ENCODE results near the gene TMEM175. TPM values are rescaled to one million over a fixed set of nuclear protein-coding genes. Genes with fewer than 3 reads are reported as not detected.
A peak's percentile ranks its signal among the peaks of the same experiment; 100 is the strongest.
"Not testable (repeated sequence)": the region's sequence is repeated elsewhere in the genome, so short reads cannot be mapped to it uniquely, and the experiment has no call there.

Gene TMEM175
- total RNA-seq, 1 donor = 28.3 TPM

DNA sequence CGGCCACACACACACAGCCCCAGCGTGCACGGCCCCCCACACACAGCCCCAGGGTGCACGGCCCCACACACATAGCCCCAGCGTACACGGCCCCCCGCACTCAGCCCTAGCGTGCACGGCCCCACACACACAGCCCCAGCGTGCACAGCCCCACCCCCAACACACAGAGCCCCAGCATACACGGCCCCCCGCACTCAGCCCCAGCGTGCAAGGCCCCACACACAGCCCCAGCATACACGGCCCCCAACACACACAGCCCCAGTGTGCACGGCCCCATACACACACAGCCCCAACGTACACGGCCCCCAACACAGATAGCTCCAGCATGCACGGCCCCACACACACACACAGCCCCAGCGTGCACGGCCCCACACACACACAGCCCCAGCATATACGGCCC, 17.7 kb upstream of the TMEM175 start:
- DNase-seq (ENCODE audit: low read depth in 2 of 3, low spot score in 2 of 3) = no peak

GRCh38 chr4:915041-915474, 17.2 kb upstream of the TMEM175 start:
- peak in 1 of 3 donors; percentile 10 for DNase-seq (ENCODE audit: low read depth in 2 of 3, low spot score in 2 of 3)

- peak in 2 of 3 donors; percentile 22 to 64 for DNase-seq (ENCODE audit: low read depth in 2 of 3, low spot score in 2 of 3)
Measured at GRCh38 chr4:915595-915994, 16.7 kb upstream of the TMEM175 start.

- no peak for DNase-seq (ENCODE audit: low read depth in 2 of 3, low spot score in 2 of 3)
Measured at GRCh38 chr4:917466-917865, 14.8 kb upstream of the TMEM175 start.

DNA sequence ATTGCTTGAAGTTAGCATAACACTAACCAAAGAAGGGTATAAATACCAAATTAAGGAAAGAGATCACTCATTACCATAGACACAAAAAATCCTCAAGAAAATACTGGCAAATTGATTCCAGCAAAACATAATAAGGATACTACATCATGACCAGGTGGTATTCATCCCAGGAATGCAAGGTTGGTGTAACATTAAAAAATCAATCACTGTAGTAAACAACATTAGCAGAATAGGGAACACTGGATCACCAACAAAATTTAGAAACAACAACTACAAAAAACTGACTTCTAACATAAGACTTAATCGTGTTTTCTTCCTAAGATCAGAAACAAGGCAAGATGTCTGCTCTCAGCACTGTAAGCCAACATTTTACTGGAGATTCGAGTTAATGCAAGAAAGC, 14.3 kb upstream of the TMEM175 start:
- no peak for DNase-seq (ENCODE audit: low read depth in 2 of 3, low spot score in 2 of 3)

- DNase-seq (ENCODE audit: low read depth in 2 of 3, low spot score in 2 of 3) = not testable (repeated sequence)
Measured at GRCh38 chr4:918591-918990, 13.7 kb upstream of the TMEM175 start.

DNA sequence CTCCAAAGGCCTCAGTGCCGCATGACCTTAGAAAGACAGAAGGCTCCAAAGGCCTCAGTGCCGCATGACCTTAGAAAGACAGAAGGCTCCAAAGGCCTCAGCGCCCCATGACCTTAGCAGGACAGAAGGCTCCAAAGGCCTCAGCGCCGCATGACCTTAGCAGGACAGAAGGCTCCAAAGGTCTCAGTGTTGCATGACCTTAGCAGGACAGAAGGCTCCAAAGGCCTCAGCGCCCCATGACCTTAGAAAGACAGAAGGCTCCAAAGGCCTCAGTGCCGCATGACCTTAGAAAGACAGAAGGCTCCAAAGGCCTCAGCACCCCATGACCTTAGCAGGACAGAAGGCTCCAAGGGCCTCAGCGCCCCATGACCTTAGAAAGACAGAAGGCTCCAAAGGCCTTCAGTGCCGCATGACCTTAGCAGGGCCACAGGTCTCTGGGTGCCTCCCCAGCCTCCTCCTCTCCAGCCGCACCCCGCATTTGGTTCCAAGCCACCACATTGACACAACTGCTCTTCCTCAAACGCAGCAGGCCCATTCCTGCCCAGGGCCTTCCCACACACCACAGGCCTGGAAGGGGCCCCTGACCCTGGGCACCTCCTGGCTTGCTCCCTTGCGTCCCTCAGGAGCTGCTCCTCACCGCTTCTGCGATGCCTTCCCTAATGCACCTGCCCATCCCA, 13.1 kb upstream of the TMEM175 start:
- DNase-seq (ENCODE audit: low read depth in 2 of 3, low spot score in 2 of 3) = not testable (repeated sequence)

- peak in 2 of 3 donors; percentile 14 to 26 for DNase-seq (ENCODE audit: low read depth in 2 of 3, low spot score in 2 of 3)
Measured at GRCh38 chr4:921830-922331, 10.4 kb upstream of the TMEM175 start.

GRCh38 chr4:924107-925096, 7.9 kb upstream of the TMEM175 start:
- DNase-seq (ENCODE audit: low read depth in 2 of 3, low spot score in 2 of 3) = peak in 2 of 3 donors; percentile 58 to 63

GRCh38 chr4:925171-925570, 7.1 kb upstream of the TMEM175 start:
- no peak for DNase-seq (ENCODE audit: low read depth in 2 of 3, low spot score in 2 of 3)

GRCh38 chr4:925771-926500, 6.3 kb upstream of the TMEM175 start:
- DNase-seq (ENCODE audit: low read depth in 2 of 3, low spot score in 2 of 3) = no peak

DNA sequence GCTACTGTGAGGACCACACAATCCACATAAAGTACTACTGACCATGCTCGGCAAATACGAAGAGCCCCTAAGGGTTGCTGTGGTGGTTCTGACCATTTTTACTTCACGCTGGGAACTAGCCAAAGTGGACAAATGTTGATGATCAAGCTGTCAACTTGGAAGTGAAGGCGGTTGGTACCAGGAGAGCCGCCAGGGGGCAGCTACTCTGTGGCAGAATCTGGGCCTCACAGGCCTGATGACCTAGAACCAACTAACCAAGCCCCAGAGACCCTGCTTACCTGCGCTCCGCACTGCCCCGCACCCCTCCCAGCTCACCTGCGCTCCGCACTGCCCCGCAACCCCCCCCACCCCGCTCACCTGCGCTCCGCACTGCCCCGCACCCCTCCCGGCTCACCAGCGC, 5.7 kb upstream of the TMEM175 start:
- no peak for DNase-seq (ENCODE audit: low read depth in 2 of 3, low spot score in 2 of 3)

DNA sequence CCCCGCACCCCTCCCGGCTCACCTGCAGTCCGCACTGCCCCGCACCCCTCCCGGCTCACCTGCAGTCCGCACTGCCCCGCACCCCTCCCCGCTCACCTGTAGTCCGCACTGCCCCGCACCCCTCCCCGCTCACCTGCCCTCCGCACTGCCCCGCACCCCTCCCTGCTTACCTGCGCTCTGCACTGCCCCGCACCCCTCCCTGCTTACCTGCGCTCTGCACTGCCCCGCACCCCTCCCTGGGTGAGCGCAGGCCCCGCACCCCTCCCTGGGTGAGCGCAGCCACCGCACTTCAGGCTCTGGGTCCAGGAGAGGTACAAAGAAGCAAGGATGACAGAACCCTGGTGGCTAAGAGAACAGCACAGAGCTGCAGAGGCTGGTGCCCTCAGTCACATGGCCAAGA, 4.7 kb upstream of the TMEM175 start:
- not testable (repeated sequence) for DNase-seq (ENCODE audit: low read depth in 2 of 3, low spot score in 2 of 3)

- no peak for DNase-seq (ENCODE audit: low read depth in 2 of 3, low spot score in 2 of 3)
Measured at GRCh38 chr4:929096-929765, 3.0 kb upstream of the TMEM175 start.

- no peak for DNase-seq (ENCODE audit: low read depth in 2 of 3, low spot score in 2 of 3)
Measured at GRCh38 chr4:930028-930551, 2.2 kb upstream of the TMEM175 start.

DNA sequence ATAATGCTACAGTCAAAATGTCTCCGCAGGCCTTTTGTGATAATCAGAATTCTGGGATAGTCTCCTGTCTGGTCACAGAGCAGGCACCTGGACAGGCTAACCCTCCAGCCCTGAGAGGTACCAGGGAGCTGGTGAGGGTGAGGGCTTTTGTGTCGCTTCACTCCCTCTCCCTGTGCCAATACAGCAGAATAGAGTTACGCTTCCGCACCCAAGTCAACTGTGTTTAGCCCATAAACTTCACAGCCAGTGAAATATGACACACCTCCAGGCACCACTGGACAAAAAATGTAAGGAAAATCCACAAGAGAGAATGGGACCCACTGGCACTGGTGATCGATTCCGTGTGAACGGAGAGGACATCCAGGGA, 1.4 kb upstream of the TMEM175 start:
- DNase-seq (ENCODE audit: low read depth in 2 of 3, low spot score in 2 of 3) = no peak

DNA sequence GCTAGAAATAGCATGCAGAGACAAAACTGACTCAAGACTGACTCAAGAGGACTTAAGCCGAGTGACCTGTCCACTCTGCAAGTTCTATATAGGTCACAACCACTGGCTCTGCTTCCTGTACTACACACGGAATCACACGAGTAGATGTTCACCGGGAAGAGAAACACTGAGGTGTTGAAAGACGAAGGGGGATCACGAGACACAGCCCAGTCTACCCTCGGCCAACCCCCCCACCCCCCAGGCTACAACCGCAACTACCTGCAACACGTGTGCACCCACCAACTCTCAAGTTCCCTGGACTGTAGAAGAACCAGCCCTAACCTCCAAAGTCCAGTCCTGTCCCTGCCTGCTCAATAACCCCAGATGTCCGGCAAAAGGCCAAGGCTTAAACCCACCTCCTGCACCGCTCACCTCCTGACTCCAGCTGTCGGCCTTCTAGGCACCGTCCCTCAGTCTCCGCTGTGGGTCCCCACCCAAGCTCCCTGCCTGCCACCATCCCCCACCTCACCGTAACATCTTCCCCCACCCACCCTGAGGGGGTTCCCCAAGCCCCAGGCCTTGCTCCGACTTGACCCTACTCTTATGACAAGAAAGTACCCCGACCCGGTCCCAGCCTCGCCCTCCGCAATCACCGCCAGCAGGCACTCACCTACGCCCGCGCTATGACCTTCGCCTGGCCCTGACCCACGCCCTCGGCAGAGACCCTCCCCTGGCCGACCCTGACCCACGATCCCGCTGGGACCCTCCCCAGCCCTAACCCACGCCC, 883 bp upstream of the TMEM175 start:
- peak in 1 of 3 donors; percentile 26 for DNase-seq (ENCODE audit: low read depth in 2 of 3, low spot score in 2 of 3)

- DNase-seq (ENCODE audit: low read depth in 2 of 3, low spot score in 2 of 3) = no peak
Measured at GRCh38 chr4:932713-933070, 432 bp downstream of the TMEM175 start.

- not testable (repeated sequence) for DNase-seq (ENCODE audit: low read depth in 2 of 3, low spot score in 2 of 3)
Measured at GRCh38 chr4:939508-939907, 7.2 kb downstream of the TMEM175 start.

Measured in hematopoietic multipotent progenitor cell (in vitro differentiated cells).